A673 (cell line): ENCODE data around the gene SLC9A2.

Source experiments
- EZH2 ChIP-seq: fragments of 200-600 bp; sonication (generic); IDR thresholded peaks from 2 replicates; pipeline ENCODE4 v1.6.1; 2017; ENCODE audit warnings: borderline replicate concordance, low read depth, mild to moderate bottlenecking, mixed read lengths, antibody characterized with exemption, low read length; ENCODE audit not compliant: poor library complexity, severe bottlenecking
- TF ChIP-seq, protein P1 (sequence below): fragments of 300-800, 200-600 bp; sonication (generic); conservative IDR thresholded peaks from 2 replicates; pipeline ENCODE4 v1.5.1; 2017; ENCODE audit warnings: low read depth, mild to moderate bottlenecking, antibody characterized with exemption, low read length, moderate library complexity, mixed read lengths

DNA sequence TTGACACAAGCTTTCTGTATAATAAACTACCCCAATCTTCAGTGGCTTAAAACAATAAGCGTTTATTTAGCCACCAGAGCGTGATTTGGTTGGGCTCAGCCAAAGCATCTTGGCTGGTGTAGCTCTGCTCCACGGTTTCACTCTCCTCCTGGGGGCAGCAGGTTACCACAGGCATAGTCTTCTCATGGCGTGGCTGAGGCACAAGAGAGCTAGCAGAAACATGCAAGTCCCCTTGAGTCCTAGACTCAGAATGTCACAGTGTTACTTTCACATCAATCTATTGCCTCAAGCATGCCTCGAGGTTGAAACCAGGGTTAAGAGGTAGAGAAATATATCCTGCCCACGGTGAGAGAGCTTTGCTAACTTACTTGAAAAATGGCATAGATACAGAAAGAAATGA is 19.9 kb upstream of the SLC9A2 start:
- TF ChIP-seq, protein P1, sequence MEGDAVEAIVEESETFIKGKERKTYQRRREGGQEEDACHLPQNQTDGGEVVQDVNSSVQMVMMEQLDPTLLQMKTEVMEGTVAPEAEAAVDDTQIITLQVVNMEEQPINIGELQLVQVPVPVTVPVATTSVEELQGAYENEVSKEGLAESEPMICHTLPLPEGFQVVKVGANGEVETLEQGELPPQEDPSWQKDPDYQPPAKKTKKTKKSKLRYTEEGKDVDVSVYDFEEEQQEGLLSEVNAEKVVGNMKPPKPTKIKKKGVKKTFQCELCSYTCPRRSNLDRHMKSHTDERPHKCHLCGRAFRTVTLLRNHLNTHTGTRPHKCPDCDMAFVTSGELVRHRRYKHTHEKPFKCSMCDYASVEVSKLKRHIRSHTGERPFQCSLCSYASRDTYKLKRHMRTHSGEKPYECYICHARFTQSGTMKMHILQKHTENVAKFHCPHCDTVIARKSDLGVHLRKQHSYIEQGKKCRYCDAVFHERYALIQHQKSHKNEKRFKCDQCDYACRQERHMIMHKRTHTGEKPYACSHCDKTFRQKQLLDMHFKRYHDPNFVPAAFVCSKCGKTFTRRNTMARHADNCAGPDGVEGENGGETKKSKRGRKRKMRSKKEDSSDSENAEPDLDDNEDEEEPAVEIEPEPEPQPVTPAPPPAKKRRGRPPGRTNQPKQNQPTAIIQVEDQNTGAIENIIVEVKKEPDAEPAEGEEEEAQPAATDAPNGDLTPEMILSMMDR, result no peak
- no peak for TF ChIP-seq EZH2
